Stimulated activated naive CD4-positive, alpha-beta T cell treated with Interleukin-2 at 50 U/mL for 16 hours (primary cell): ENCODE measurements around the gene ANP32A.

Experiments used
- DNase-seq: peaks from one replicate; lab custom pipeline; 2025; lab: John Stamatoyannopoulos, UW

Gene ANP32A

DNA sequence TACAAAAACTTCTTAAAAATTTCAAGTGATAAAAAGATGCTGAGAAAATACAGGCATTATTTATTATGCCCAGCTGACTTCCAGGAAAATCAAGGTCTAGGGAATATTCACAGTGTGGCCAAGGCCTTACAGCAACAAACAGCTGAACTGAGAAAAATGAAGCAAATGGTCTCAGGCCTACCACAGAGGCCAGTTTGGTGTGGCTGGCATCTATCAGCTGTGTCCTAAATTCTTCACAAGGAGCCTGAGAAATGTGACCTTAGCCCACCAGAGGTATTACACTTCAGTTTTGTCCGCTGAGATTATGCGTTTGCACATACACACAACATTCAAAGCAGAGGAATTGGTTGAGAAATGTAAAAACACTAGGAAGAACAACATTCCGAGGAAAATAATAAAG, 77.4 kb downstream of the ANP32A start:
- DNase-seq, result no peak

- no peak for DNase-seq
These were observed 81.2 kb downstream of the ANP32A start for GRCh38 chr15:68739390-68740080.

- DNase-seq, result no peak
These were observed 85.1 kb downstream of the ANP32A start for GRCh38 chr15:68735610-68736009.

- DNase-seq, result no peak
These were observed 85.8 kb downstream of the ANP32A start for GRCh38 chr15:68734881-68735280.

DNA sequence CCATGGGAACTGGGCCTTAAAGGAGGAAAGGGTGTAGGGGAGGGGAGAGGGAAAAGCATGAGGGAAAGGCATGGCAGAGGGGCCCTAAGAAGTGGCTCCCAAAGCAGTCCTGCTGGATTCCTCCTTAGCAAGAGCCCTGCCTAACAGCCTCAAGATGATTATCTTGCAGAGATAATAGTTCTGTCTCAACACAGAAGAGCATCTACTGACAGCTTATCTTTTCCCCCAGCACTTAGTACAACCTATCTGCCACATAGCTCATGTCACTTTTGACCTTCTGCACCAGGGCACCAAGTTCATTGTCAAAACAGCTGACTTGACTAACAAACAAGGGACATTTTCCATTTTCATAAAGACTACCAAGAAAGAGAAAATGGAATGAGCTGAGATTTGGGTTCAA, 86.3 kb downstream of the ANP32A start:
- no peak for DNase-seq

- no peak for DNase-seq
These were observed 87.0 kb downstream of the ANP32A start for GRCh38 chr15:68733666-68734065.

DNA sequence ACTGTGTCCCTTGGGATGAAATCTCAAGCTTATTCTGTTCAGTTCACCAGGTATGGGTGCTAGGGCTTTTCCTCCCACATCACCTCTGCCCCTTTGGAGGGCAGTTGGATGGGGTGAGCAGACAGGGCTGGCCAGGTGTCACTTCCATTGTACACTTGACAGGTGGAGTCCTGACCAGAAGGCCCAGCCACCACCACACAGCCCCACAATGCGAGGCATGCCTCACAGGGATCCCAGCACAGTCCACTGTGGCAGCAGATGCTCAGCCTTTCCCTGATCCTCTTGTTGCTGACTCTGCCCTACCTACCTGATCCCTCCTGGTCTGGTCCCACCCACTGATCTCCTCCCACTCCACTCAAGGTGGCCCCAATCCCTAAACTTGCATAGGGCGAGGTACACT, 88.2 kb downstream of the ANP32A start:
- DNase-seq, result no peak

DNA sequence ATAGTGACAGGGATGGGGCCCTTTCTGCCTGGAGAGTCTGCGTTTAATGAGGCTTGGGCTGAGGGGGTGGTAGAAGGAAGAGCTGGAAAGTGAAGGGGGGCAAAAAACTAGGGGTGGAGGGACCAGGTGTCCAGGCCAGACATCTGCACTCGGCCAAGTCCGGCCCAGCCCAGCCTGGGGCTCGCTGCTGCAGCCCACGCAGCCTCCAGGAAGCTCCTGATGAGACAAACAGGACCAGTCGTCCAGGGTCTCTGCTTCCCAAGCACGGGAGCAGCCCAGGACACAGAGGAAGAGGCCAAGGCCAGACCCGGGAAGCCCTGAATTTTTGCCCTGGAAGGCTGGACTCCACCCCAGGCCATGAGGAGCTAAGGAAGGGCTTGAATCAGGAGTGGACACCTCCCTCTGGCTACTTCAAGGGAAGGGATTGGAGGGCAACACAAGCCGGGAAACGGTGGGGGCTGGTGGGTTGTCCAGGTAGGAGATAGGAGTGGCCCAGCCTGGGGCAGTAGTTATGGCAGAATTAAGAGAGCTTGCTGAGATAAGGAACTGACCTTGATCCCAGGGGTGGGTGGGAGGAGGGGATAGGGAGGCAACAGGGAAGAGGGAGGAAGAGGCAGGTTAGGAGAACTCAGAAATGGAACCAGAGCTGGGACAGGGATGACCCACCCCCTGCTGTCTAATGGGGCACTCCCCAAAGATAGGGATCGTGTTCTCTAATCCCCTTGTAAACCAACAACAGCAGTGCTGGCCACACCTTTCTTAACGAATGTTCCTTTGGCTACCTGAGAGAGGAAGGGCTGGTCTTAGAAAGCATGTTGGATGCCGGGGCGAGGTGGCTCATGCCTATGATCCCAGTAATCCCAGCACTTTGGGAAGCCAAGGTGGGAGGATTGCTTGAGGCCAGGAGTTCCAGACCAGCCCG, 89.5 kb downstream of the ANP32A start:
- no peak for DNase-seq

GRCh38 chr15:68730471-68730919, 90.2 kb downstream of the ANP32A start:
- DNase-seq, result no peak

DNA sequence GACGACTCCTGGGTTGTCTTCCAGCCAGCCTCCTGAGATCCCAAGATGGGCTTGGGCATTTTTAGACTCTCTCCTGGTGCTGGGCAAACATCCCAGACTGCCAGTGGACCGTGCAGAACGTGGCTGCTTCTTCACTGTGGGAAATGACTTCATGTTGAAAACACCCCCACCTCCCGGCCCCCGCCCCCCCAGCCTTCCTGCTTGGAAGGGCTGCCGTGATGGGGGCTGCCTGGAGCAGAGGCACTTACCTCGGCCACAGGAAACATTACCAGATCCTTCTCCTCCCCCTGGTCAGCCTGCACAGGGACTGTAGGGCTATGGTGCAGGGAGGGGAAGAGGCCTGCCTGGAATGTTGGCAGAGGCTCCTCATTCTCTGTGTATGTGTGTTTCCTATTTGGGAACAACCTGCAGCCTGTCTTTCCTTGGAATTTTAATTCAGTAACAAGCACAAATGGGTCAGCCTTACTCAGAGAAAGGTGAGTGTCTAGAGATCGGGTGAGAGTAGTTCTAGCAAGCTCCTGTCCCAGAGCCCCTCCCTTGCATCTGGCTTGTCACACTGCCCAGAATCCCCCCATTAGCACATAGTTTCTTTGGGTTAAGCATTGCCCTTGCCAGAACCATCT, 90.8 kb downstream of the ANP32A start:
- DNase-seq, result no peak
